SK-N-SH (cell line): Measurements from ENCODE around the gene LAMA1.

Source experiments
- TF ChIP-seq, protein P1 (sequence below): IDR thresholded peaks from 2 replicates; pipeline ENCODE4 v1.6.1; 2012; ENCODE audit warnings: mild to moderate bottlenecking, low read depth, low read length, moderate library complexity
- TF ChIP-seq, protein P2 (sequence below): fragments of 200-600 bp; sonication (generic); IDR thresholded peaks from 2 replicates; pipeline ENCODE4 v1.6.1; 2017; ENCODE audit warnings: antibody characterized with exemption, mild to moderate bottlenecking, moderate library complexity
- TF ChIP-seq, protein P3 (sequence below): IDR thresholded peaks from 2 replicates; pipeline ENCODE4 v1.4.0; 2012; ENCODE audit warnings: low read depth, borderline replicate concordance

DNA sequence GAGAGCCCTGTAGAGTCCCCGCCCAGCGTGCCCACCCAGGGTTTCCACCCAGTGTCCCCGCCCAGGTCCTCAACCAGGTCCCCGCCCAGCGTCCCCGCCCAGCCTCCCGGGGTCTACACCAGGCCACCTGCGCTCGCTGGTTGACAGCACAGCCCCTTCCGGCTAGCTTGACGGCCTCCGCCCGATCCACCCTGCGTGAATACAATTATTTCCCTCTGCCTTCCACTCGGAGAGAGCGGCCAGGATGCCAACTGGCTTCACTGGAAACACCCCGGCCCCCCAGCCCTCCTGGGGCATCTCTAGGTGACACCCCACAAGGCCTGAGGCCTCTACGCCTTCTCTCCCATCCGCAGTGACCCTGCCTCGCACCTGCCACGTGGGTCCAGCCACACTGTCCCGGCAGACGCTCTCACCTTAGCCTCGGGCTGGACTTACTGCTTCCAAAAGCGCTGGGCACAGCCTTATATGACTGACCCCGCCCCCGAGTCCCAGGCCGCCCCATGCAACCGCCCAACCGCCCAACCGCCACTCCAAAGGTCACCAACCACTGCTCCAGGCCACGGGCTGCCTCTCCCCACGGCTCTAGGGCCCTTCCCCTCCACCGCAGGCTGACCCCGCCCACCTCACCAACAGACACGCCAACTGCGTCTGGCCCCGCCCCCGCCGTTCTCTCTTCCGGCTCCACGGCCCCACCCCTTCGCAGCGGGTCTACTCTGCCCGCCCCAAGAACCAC, 188.1 kb downstream of the LAMA1 start:
- TF ChIP-seq, protein P1, sequence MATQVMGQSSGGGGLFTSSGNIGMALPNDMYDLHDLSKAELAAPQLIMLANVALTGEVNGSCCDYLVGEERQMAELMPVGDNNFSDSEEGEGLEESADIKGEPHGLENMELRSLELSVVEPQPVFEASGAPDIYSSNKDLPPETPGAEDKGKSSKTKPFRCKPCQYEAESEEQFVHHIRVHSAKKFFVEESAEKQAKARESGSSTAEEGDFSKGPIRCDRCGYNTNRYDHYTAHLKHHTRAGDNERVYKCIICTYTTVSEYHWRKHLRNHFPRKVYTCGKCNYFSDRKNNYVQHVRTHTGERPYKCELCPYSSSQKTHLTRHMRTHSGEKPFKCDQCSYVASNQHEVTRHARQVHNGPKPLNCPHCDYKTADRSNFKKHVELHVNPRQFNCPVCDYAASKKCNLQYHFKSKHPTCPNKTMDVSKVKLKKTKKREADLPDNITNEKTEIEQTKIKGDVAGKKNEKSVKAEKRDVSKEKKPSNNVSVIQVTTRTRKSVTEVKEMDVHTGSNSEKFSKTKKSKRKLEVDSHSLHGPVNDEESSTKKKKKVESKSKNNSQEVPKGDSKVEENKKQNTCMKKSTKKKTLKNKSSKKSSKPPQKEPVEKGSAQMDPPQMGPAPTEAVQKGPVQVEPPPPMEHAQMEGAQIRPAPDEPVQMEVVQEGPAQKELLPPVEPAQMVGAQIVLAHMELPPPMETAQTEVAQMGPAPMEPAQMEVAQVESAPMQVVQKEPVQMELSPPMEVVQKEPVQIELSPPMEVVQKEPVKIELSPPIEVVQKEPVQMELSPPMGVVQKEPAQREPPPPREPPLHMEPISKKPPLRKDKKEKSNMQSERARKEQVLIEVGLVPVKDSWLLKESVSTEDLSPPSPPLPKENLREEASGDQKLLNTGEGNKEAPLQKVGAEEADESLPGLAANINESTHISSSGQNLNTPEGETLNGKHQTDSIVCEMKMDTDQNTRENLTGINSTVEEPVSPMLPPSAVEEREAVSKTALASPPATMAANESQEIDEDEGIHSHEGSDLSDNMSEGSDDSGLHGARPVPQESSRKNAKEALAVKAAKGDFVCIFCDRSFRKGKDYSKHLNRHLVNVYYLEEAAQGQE: no peak
- TF ChIP-seq, protein P2, sequence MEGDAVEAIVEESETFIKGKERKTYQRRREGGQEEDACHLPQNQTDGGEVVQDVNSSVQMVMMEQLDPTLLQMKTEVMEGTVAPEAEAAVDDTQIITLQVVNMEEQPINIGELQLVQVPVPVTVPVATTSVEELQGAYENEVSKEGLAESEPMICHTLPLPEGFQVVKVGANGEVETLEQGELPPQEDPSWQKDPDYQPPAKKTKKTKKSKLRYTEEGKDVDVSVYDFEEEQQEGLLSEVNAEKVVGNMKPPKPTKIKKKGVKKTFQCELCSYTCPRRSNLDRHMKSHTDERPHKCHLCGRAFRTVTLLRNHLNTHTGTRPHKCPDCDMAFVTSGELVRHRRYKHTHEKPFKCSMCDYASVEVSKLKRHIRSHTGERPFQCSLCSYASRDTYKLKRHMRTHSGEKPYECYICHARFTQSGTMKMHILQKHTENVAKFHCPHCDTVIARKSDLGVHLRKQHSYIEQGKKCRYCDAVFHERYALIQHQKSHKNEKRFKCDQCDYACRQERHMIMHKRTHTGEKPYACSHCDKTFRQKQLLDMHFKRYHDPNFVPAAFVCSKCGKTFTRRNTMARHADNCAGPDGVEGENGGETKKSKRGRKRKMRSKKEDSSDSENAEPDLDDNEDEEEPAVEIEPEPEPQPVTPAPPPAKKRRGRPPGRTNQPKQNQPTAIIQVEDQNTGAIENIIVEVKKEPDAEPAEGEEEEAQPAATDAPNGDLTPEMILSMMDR: no peak
- TF ChIP-seq, protein P3, sequence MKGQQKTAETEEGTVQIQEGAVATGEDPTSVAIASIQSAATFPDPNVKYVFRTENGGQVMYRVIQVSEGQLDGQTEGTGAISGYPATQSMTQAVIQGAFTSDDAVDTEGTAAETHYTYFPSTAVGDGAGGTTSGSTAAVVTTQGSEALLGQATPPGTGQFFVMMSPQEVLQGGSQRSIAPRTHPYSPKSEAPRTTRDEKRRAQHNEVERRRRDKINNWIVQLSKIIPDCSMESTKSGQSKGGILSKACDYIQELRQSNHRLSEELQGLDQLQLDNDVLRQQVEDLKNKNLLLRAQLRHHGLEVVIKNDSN: no peak
